ENCODE measurements around the gene ISG15. TPM values are rescaled to one million over a fixed set of nuclear protein-coding genes. Genes with fewer than 3 reads are reported as not detected.

ISG15 gene
- total RNA-seq, 1 experiment from 2014 or later: 140 TPM

DNA sequence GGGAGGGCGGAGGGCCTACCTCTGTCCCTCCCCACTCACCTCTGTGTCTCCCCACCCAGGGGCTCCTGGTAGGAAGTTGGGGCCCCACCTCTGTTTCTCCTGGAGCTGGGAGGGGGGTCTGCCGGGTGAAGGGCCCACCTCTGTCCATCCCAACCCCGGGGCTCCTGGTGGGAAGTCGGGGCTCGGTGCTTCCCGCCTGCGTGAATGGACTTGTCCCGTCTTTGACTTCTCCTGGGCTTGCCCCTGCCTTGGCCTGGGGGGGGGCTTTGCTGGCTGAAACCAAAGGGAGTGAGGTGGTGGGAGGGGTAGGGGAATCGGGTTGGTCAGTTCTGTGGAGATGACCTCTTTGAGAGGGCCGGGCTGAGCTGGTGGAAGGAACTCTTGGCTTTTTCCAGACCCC lies 12.4 kb downstream of the ISG15 start (continued):
- TF ChIP-seq, protein P1, sequence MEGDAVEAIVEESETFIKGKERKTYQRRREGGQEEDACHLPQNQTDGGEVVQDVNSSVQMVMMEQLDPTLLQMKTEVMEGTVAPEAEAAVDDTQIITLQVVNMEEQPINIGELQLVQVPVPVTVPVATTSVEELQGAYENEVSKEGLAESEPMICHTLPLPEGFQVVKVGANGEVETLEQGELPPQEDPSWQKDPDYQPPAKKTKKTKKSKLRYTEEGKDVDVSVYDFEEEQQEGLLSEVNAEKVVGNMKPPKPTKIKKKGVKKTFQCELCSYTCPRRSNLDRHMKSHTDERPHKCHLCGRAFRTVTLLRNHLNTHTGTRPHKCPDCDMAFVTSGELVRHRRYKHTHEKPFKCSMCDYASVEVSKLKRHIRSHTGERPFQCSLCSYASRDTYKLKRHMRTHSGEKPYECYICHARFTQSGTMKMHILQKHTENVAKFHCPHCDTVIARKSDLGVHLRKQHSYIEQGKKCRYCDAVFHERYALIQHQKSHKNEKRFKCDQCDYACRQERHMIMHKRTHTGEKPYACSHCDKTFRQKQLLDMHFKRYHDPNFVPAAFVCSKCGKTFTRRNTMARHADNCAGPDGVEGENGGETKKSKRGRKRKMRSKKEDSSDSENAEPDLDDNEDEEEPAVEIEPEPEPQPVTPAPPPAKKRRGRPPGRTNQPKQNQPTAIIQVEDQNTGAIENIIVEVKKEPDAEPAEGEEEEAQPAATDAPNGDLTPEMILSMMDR (IDR thresholded peaks at IDR 0.05 in 2 of 3, conservative IDR thresholded peaks at IDR 0.05 in 1 of 3; ENCODE audit: borderline replicate concordance in 1 of 3, insufficient read depth in 1 of 3, low read depth in 2 of 3, low read length in 2 of 3): no peak
- TF ChIP-seq JUND (IDR thresholded peaks at IDR 0.05) (no peak), YY1 (IDR thresholded peaks at IDR 0.05; ENCODE audit: extremely low read depth, insufficient replicate concordance, low read depth, low read length) (no peak), TCF7L2 (IDR thresholded peaks at IDR 0.05; ENCODE audit: borderline replicate concordance, extremely low read depth, insufficient read depth, insufficient read length) (no peak), SP1 (IDR thresholded peaks at IDR 0.05; ENCODE audit: low read depth) (no peak), ELF1 (IDR thresholded peaks at IDR 0.05; ENCODE audit: borderline replicate concordance, low read depth) (no peak), CBX3 (IDR thresholded peaks at IDR 0.05; ENCODE audit: low read depth) (no peak)
- TF ChIP-seq, protein P2, sequence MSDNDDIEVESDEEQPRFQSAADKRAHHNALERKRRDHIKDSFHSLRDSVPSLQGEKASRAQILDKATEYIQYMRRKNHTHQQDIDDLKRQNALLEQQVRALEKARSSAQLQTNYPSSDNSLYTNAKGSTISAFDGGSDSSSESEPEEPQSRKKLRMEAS (IDR thresholded peaks at IDR 0.05): no peak

DNA sequence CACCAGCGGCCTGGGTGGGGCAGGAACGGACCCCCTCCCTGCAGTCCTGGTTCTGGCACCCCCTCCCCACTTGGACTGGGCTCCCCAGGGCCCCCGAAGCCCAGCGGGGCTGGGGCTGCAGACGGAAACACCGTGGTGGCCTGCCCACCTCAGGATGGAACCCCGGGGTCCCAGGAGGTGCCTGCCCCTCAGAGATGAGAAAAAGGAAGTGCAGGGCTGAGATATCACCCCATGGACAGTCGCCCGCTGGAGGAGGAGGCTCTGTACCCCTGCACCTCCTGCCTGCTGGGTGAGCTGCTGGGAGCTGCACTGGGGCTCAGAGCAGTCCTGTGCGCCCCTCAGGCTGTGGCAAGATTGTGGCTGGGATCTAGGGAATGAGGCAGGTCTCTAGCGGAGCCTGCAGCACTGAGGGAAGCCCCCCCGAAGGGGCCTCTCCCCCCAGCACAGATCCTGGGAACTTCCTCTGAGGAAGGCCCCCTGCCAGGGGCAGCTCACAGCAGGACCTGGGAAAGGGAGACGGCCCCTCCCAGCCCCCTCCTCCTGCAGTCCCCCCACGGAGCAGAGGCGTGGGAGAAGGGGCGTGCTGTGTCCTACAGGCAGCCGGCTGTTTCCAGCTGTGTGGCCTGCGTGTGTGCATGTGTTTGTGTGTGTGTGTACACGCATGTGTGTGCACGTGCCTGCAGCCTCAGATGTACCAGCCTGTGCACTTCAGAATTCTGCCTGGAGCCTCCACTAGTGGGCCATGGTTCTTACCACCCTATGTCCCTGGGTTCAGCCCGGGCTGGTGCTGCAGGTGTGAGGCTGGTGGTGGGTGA lies 13.5 kb downstream of the ISG15 start:
- no TSS peak for BruUV-seq (replicated peaks)
- Histone ChIP-seq H4K20me1 (ENCODE audit: insufficient read depth) (no peaks in the 10 kb centered on the region), H3K79me2 (ENCODE audit: insufficient read depth, low read length) (peaks cover 76% of the 10 kb centered on the region), H3K9me3 (ENCODE audit: control insufficient read depth in 1 of 2, insufficient read depth in 1 of 2, low read depth in 1 of 2, low read length in 2 of 2) (no peaks in the 10 kb centered on the region), H3K27ac (ENCODE audit: low read depth, low read length) (no peak overlapping the region), H3K9ac (ENCODE audit: low read length) (no peak overlapping the region), H3K36me3 (ENCODE audit: control insufficient read depth in 1 of 2, insufficient read depth in 2 of 2, low read length in 2 of 2) (peaks cover 0 to 23% of the 10 kb centered on the region in 2 experiments; a peak in 2 of 4 replicates), H3K27me3 (ENCODE audit: insufficient read depth, low read length) (no peaks in the 10 kb centered on the region), H2AFZ (ENCODE audit: low read depth, low read length, poor library complexity, severe bottlenecking) (no peak overlapping the region), H3K9me2 (ENCODE audit: insufficient read depth) (no peaks in the 10 kb centered on the region), H3K4me2 (ENCODE audit: low read length) (no peak overlapping the region), H3K4me3 (replicated peaks in 1 of 2; ENCODE audit: low read depth in 1 of 2, low read length in 2 of 2) (no peak overlapping the region), H3K4me1 (ENCODE audit: control insufficient read depth in 1 of 2, insufficient read depth in 2 of 2, low read length in 2 of 2) (peaks cover 29 to 42% of the 10 kb centered on the region in 2 experiments)
- RAD21 ChIA-PET (ENCODE audit: low non-redundant PET in 1 of 2, low total read pairs in 2 of 2, uncharacterized antibody in 2 of 2, unreplicated experiment in 2 of 2): no interaction called here
- CTCF ChIA-PET: no interaction called here
- DNase-seq (ENCODE audit: low read depth, low spot score): no peak
- no peak for ATAC-seq
- no peak for TF ChIP-seq FOSL1 (IDR thresholded peaks at IDR 0.05; ENCODE audit: low read depth)
- no peak for TF ChIP-seq SIN3A (IDR thresholded peaks at IDR 0.05; ENCODE audit: low read depth)
- TF ChIP-seq CBX3 (IDR thresholded peaks at IDR 0.05; ENCODE audit: low read depth): no peak
- TF ChIP-seq, protein P1 (IDR thresholded peaks at IDR 0.05 in 2 of 3, conservative IDR thresholded peaks at IDR 0.05 in 1 of 3; ENCODE audit: borderline replicate concordance in 1 of 3, insufficient read depth in 1 of 3, low read depth in 2 of 3, low read length in 2 of 3): no peak
- POLR2A ChIA-PET: no interaction called here
- intact Hi-C loops (cut with micrococcal nuclease): no loop called here
